IPS-NIHi11 (cell line): ENCODE results near the gene HNRNPU.
A peak's percentile ranks its signal among the peaks of the same experiment; 100 is the strongest.
"Not testable (repeated sequence)": the region's sequence is repeated elsewhere in the genome, so short reads cannot be mapped to it uniquely, and the experiment has no call there.

Source experiments
- DNase-seq: peaks from one replicate; pipeline ENCODE4 v3.0.0; 2012; ENCODE audit warnings: mixed read lengths, low spot score

The HNRNPU gene

DNA sequence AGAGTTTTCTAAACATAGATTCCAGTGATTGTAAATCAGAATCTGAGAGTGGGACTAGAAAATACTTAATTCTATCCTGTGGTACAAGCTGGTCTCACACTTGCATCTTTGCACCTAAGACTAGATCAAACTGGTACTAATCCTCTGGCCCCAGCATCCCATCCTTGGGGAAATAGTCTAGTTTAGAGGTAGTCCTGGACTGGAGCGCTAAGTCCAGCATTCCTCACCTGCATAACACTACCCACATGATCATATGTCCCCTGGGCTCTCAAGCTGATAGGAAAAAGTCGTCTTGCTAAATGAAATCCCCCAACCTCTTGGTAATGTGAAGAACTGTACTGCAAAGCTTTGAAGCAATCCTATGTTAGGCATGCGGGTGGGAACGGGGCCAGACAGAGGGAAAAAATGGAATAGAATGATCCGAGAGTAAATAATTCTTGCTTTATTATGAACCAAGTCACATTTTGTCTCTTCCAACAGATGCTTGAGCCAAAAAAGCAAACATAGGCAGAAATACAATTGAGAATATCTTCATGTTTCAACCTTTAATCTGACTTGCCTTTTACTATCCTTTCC lies 24.0 kb downstream of the HNRNPU start:
- no peak for DNase-seq

DNA sequence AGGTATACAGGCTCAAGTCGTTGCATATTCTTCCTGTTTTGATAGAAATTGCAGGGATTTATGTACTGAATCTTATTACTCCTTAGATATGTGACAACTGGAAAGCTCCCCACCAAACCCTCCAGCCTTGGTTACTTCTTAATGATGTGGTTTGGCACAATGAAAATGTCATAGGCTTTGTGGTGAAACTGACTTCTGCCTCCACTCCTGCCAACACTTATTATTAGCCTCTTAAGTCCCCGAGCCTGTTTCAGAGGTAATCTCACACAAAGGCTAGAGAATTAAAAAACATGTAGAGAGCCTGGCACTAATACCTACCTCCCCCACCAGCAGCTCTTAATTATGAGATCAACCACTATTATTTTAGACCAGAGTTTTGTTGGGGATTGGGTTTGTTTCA lies 24.7 kb downstream of the HNRNPU start:
- no peak for DNase-seq

DNA sequence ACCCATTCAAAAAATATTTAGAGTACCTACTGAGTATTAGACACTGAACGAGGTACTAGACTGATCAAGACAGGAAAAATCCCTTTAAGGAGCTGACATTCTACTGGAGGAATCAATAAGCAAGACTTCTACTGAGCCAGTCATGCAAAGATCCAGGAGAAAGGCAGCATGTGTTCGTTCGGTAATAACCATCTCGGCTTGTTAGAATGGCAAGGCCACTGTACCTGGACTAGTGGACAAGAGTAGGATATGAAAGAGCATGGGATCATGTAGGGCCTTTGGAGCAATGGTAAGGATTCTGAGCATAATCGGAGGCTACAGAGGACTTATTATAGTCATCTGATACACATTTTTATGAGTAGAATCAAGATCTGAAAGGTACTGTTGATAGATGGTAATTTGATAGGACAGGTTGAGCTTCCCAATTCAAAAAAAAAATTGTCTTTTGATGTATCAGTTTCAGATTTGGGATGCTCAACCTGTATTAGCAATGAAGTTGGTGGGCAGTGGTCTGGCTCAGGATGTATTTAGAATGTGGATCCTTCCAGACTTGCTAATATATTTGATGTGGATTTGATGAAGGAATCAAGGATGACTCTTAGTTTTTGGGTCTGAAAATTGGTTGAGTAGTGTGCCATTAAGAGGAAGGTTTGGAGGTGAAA lies 26.6 kb downstream of the HNRNPU start:
- no peak for DNase-seq

GRCh38 chr1:244836584-244836983 lies 27.8 kb downstream of the HNRNPU start:
- no peak for DNase-seq

DNA sequence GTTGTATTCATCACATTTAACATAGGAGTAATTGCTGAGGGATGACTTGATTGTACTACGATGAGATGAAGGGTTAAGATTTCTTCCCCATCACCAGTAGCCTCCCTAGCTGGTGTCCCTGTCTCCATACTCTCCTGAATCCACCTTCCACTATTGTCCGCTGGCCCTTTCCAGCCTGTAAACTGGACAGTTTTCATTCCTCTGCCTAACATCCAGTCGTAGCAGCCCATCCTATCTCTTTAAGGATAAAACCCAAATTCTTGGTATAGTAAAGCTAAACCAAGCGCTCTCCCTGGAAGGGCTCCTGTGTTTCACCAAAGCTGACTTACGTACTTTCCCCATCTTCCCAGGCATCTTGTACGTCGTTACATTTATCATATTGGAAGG lies 28.2 kb downstream of the HNRNPU start:
- DNase-seq = peak; percentile 20

- DNase-seq = peak; percentile 83
Measured at GRCh38 chr1:244835276-244836134, 28.8 kb downstream of the HNRNPU start, which contains the start of gene COX20. Gene COX20 (plus strand): TSS chr1:244835658. CDS start chr1:244835715, 57 bp downstream.

DNA sequence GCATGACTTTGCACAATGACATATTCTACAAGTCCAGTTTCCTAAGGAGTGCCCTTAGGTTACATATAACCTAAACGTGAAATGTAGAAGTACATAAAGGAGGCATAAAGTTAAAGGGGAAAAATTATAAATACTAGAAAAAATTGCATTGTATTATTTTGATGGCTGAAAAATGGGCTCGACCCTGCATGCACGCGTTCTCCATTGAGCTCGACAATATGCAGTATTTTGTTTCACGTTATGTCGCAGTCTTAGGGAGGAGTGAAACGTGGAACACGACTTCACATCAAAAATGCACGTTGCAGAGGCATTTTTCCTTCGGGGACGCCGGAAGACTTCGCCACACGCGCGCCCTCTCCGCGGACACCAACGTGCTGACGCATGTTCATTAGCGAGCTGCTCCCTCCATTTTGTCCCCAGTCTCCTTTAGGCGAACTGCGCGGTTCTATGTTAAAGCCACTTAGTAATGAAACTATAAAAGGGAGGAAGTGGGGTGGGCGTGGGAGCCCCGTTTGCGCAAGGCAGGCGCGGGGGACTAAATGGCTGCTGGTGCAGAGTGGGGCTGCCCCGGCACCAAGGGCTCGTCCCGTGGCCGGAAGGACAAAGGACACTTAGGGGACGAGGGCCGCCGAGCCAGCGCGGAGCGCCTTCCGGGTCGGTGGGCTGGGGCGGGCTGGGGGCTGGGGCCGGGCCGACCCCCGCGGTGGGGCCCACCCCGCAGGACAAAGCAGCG lies 29.6 kb downstream of the HNRNPU start:
- peak; percentile 88 for DNase-seq

DNA sequence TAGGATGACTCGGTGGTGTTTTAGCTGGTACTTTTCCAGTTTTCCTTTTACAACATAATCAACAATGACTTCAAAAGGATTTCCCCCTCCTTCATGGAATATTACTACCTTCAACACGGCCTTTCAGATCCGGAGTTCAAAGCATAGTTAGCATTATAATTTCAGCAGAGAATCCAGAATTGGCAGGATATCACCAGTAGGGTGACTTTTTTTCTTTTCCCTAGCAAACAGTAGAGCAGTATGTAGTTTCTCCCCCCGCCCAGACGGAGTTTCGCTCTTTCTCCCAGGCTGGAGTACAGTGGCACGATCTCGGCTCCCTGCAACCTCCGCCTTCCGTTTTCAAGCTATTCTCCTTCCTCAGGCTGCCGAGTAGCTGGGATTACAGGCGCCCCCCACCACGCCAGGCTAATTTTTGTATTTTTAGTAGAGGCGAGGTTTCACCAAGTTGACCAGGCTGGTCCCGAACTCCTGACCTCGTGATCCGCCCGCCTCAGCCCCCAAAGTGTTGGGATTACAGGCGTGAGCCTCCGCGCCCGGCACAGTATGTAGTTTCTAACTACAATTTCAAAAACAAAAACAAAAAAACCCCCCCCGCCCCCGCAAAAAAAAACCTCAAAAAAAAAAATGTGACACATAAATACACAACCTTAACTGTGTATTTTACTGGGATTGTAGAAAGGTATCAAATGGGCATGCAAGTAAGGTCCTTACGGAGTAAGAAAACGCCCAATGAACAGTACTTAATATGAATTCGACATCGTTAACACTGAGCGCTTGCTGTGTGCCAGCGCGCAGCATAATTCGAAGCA lies 30.4 kb downstream of the HNRNPU start:
- peak; percentile 23 for DNase-seq

- not testable (repeated sequence) for DNase-seq
Measured at GRCh38 chr1:244833260-244833659, 31.1 kb downstream of the HNRNPU start.

DNA sequence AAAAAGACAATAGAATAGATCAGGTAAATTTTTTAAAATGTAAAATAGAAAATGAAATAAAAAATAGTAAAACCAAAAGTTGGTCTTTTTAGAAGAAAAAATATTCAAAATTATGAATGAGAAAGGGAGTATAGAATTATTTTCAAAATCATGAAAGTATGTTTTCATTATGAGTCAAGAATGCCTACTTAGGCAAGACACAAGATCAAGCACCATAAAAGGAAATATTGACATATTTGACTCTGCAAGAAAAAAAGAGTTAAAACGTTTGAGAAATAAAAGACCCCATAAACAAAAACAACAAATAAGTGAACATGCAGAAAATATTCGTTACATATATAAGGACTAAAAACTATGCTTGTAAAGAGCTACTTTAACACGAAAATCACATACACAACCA lies 33.7 kb downstream of the HNRNPU start:
- no peak for DNase-seq

DNA sequence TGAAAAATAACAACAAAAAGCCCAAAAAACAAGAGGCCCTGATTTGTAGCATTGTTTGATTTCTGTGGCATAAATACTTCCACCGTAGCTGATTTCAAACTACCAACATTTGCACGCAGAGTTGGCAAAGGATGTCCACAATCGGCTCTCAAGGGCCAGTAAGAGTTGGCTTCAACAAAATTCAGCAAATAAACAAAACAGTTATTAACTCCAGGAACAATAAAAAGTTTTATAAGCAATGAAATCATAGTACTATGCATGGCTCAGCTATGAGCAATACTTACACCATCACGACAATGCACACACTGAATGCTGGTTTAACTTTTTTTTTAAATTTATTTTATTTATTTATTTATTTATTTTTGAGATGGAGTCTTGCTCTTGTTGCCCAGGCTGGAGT lies 37.6 kb downstream of the HNRNPU start:
- DNase-seq = no peak

- no peak for DNase-seq
Measured at GRCh38 chr1:244822878-244823277, 41.5 kb downstream of the HNRNPU start.

GRCh38 chr1:244821134-244821533 lies 43.2 kb downstream of the HNRNPU start:
- no peak for DNase-seq

- DNase-seq = no peak
Measured at GRCh38 chr1:244820131-244820530, 44.2 kb downstream of the HNRNPU start.

DNA sequence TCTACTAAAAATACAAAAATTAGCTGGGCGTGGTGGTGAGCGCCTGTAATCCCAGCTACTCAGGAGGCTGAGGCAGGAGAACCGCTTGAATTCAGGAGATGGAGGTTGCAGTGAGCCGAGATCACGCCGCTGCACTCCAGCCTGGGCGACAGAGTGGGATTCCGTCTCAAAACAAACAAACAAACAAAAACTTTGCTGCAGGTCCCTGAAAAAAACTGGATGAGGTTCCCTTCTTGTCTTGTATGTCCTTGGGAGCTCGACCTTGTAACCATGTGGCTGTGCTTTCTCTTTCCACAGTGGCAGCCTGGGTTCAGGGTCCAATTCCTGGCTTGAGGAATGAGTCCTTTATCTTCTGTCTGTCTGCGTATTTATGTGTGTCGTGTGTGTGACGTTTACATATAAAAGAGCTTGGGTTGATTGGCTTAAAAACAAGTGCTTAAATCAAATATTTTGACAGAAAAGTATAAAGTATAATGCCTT lies 46.9 kb downstream of the HNRNPU start:
- no peak for DNase-seq

DNA sequence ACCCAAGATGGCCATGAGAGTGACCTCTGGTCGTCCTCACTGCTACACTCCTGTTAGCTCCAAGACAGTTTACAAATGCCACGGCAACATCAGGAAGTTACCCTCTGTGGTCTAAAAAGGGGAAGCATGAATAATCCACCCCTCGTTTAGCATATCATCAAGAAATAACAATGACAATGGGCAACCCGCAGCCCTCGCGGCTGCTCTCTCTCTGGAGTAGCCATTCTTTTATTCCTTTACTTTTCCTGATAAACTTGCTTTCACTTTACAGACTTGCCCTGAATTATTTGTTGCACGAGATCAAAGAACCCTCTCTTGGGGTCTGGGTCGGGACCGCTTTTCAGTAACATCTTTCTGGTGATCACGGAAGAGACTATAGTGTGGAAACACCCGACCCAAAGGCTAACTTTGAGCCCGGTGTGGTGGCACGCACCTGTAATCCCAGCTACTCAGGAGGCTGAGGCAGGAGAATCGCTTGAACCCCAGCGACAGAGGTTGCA lies 48.7 kb downstream of the HNRNPU start:
- no peak for DNase-seq

DNA sequence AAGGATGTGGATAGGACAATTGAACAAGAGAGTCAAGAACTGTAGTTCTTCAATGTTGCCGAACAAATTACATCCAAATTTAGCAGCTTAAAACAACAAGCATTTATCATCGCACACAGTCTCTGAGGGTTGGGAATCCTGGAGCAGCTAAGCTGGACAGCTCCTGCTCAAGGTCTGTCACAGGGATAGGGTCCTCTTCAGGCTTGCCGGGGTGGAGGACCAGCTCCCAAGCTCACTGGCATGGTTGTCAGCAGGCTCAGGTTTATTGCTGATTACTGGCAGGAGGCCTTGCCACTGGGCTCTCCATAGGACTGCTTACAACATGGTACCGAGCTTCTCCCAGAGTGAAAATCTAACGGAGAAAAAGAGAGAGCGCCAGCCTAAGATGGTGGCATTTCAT lies 51.0 kb downstream of the HNRNPU start:
- DNase-seq = no peak

GRCh38 chr1:244810221-244810620 lies 54.1 kb downstream of the HNRNPU start:
- DNase-seq = no peak

DNA sequence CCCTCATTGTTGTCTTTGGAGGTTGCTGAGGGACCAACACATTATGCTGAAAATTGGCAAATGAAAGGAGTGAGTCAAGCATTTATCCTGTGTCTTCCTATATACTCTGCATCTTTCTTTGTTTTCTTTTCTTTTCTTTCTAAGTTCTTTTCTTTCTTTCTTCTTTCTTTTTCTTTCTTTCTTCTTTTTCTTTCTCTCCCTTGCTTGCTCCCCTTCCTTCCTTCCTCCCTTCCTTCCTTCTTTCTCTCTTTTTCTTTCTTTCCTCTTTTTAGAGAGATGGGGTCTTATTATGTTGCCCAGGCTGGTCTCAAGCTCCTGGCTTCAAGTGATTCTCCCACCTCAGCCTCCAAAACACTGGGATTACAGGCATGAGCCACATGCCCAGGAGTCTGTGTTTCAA lies 57.2 kb downstream of the HNRNPU start:
- DNase-seq = no peak

DNA sequence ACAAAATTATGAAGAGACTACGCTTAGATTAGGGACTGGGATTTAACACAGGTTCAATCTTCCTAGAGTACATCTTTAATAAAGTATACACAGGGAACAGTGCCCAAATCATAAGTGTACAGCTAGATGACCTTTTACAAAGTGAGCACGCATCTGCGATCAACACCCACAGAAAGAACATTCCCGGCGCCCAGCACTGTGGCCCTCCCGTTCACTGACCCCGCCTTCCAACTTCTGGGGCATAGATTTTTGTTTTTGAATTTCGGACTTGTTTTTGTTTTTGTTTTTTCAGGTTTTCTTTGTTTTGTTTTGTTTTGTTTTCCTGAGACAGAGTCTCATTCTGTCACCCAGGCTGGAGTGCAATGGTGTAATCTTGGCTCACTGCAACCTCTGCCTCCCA lies 59.5 kb downstream of the HNRNPU start:
- DNase-seq = no peak

DNA sequence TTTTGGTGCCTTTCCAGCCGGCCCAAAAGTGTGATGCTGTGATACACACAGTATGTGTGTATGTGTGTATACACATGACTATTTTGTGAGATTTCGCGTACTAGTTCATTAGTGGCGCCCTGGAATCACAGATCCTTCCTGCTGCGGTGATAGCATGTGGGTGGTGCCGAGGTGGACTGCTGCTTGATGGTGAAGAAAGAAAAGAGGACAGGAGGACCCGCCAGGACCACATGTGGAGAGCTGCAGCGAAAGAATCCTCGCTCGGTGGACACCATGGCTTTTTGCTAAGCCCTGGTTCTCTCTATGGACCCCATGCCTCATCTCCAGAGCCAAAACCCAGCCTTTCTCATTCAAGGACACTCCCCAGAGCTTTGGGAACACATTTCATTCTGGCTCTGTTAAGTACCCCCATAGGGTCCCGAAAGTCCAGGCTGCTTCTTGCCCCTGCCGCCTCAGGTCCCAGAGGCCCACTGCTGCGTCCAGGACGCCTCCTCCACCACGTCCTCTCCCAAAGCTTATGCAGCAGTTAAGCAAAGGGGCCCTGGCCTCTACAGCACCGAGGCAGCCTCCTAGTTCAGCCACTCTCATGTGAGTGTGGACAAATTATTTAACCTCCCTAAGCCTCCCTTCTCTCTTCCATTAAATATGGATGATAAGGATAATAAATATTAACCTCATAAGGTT lies 61.6 kb downstream of the HNRNPU start:
- no peak for DNase-seq
